ENCODE results near the gene ATP2A1.
"Not testable (repeated sequence)": the region's sequence is repeated elsewhere in the genome, so short reads cannot be mapped to it uniquely, and the experiment has no call there.

Gene ATP2A1

DNA sequence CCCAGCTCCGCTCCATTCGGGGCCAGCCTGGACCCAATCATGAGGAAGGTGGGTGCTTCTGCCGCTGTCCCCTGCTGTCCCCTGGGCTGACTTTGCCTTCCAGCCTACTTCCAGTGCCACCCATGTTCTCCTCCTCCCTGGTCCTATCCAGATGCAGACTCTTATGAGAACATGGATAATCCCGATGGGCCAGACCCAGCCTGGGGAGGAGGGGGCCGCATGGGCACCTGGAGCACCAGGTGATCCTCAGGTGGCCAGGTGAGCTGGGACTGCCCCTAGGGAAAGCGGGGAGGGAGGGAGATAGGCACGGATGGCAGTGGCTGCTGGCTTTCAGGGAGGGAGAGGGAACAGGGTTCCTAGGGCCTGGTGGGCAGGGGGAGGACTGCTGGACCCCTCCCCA is 60.4 kb downstream of the ATP2A1 start:
- DNase-seq = no peak

DNA sequence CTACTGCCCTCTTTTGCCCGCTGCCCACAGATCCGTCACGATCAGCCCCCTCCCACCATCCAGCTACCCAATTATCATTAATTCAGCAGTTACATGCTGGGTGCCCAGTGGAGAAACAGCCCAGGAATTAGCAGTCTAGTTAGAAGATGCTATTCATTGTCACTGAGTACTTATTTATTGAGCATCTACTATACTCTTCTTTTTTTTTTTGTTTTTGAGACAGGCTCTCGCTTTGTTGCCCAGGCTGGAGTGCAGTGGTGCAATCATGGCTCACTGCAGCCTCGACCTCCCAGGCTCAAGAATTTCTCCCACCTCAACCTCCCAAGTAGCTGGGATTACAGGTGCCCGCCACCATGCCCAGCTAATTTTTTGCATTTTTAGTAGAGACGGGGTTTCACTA is 61.5 kb downstream of the ATP2A1 start:
- not testable (repeated sequence) for DNase-seq

GRCh38 chr16:28943281-28943680 is 65.0 kb downstream of the ATP2A1 start:
- DNase-seq = no peak

DNA sequence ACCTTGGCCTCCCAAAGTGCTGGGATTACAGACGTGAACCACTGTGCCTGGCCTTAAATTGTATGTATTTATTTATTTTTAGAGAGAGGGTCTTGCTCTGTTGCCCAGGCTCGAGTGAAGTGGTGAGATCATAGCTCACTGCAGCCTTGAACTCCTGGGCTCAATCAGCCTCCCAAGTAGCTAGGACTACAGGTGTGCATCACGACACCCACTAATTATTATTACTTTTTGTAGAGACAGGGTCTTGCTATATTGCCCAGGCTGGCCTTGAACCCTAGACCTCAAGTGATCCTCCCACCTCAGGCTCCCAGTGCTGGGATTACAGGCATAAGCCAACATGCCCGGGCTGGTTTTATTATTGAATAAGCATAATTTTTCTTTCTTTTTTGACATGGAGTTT is 68.4 kb downstream of the ATP2A1 start:
- no peak for DNase-seq

DNA sequence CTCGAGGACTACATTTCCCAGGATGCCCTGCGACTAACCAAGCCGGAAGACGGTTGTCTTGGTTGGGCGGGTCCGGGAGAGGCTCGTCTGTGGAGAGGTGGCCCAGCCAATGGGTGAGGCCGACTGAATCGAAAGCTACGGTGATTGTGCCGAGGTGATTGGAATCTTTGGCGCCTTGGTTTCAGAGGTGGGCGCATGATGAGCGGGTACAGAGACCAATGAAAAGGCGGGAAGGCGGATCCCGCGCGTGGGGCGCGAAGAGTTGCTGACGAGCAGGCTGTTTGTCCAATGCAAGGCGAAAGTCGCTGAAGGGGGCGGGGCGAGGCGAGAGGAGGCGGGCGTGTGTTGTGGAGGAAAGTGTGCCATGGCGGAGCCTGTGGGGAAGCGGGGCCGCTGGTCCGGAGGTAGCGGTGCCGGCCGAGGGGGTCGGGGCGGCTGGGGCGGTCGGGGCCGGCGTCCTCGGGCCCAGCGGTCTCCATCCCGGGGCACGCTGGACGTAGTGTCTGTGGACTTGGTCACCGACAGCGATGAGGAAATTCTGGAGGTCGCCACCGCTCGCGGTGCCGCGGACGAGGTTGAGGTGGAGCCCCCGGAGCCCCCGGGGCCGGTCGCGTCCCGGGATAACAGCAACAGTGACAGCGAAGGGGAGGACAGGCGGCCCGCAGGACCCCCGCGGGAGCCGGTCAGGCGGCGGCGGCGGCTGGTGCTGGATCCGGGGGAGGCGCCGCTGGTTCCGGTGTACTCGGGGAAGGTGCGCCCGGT is 72.5 kb downstream of the ATP2A1 start, which contains the start of gene NFATC2IP:
TSS of gene NFATC2IP (plus strand) at position 290 of the 762 bp plus-strand sequence. CDS start at position 365, 75 bp downstream.
- DNase-seq = peak; percentile 99 to 100

DNA sequence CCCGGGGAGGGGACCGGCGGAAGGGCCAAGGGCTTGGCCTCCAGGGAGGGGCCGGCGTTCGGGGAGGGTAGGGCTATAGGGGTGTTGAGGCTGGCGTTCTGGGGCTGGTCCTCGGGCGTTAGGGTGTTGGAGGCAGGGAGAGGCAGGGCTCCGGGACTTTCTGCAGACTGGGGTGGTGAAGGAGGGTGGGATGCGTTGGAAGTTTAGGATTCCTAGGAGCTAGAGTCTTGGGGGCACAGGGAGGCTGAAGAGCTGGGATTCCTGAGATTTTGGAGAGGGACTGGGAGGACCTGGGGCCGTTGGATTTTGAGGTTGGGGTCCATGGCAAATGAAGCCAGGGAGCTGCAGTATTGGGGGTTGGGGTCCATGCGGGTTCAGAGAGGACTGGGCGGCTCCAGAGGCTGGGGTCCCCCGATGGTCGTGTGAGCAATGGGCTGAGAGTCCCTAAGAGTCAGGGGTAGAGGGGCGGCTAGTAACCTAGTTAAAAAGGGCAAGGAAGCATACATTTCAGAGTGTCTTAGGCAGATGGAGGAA is 73.2 kb downstream of the ATP2A1 start:
- DNase-seq = no peak
